Lung microvascular endothelial cell (primary cell): ENCODE measurements around the gene CDH20. TPM values are rescaled to one million over a fixed set of nuclear protein-coding genes. Genes with fewer than 3 reads are reported as not detected.
"Not testable (repeated sequence)": the region's sequence is repeated elsewhere in the genome, so short reads cannot be mapped to it uniquely, and the experiment has no call there.

Source experiments
- DNase-seq, 2 donors: peaks; one replicate each; pipeline versions ENCODE4 v3.0.0 to v3.0.0-alpha.2; 2010; ENCODE audit warnings: low read depth in 2 of 2
- total RNA-seq: library from RNA; depleted of rRNA; stranded (reverse); fragments of >200 nt; gene quantifications from 2 replicates; pipeline ENCODE4 v1.2.1, GENCODE V29; 2014

Gene CDH20
- total RNA-seq, 1 donor from 2014 or later = under 0.01 TPM

GRCh38 chr18:61340148-61340547 is 6.9 kb downstream of the CDH20 start:
- no peak for DNase-seq

- no peak for DNase-seq
Measured at GRCh38 chr18:61348230-61348629, 15.0 kb downstream of the CDH20 start.

GRCh38 chr18:61350578-61350977 is 17.3 kb downstream of the CDH20 start:
- DNase-seq = no peak

- no peak for DNase-seq
Measured at GRCh38 chr18:61352059-61352458, 18.8 kb downstream of the CDH20 start.

- DNase-seq = no peak
Measured at GRCh38 chr18:61352611-61353010, 19.4 kb downstream of the CDH20 start.

- no peak for DNase-seq
Measured at GRCh38 chr18:61360404-61361383, 27.5 kb downstream of the CDH20 start.

GRCh38 chr18:61362511-61362910 is 29.3 kb downstream of the CDH20 start:
- DNase-seq = no peak

- DNase-seq = no peak
Measured at GRCh38 chr18:61364953-61365352, 31.7 kb downstream of the CDH20 start.

- no peak for DNase-seq
Measured at GRCh38 chr18:61368001-61368400, 34.8 kb downstream of the CDH20 start.

GRCh38 chr18:61369671-61370070 is 36.4 kb downstream of the CDH20 start:
- DNase-seq = not testable (repeated sequence)

GRCh38 chr18:61371111-61371510 is 37.9 kb downstream of the CDH20 start:
- DNase-seq = no peak

GRCh38 chr18:61379827-61380226 is 46.6 kb downstream of the CDH20 start:
- no peak for DNase-seq

- peak in 1 of 2 donors; percentile 10 for DNase-seq
Measured at GRCh38 chr18:61388010-61388409, 54.8 kb downstream of the CDH20 start.

- no peak for DNase-seq
Measured at GRCh38 chr18:61394983-61395382, 61.8 kb downstream of the CDH20 start.

- no peak for DNase-seq
Measured at GRCh38 chr18:61397222-61397621, 64.0 kb downstream of the CDH20 start.

- peak; percentile 4 to 6 for DNase-seq
Measured at GRCh38 chr18:61398961-61399705, 65.9 kb downstream of the CDH20 start.

GRCh38 chr18:61400016-61400635 is 66.9 kb downstream of the CDH20 start:
- DNase-seq = peak; percentile 26 to 33

GRCh38 chr18:61400716-61401115 is 67.5 kb downstream of the CDH20 start:
- DNase-seq = peak in 1 of 2 donors; percentile 53

GRCh38 chr18:61402726-61403125 is 69.5 kb downstream of the CDH20 start:
- no peak for DNase-seq

GRCh38 chr18:61413396-61413795 is 80.2 kb downstream of the CDH20 start:
- DNase-seq = no peak

GRCh38 chr18:61414086-61414485 is 80.9 kb downstream of the CDH20 start:
- DNase-seq = no peak

- DNase-seq = no peak
Measured at GRCh38 chr18:61419763-61420162, 86.5 kb downstream of the CDH20 start.
